GM19468 (cell line): ENCODE results near the gene SERPINH1.

ENCODE experiments used
- ATAC-seq: cut with Tn5 transposase; IDR thresholded peaks from one replicate; pipeline ENCODE4 v1.9.1; 2021; ENCODE audit warnings: mild to moderate bottlenecking, moderate library complexity, moderate number of reproducible peaks; ENCODE audit not compliant: unreplicated experiment; ENCODE audit errors: extremely low read depth

Gene SERPINH1

DNA sequence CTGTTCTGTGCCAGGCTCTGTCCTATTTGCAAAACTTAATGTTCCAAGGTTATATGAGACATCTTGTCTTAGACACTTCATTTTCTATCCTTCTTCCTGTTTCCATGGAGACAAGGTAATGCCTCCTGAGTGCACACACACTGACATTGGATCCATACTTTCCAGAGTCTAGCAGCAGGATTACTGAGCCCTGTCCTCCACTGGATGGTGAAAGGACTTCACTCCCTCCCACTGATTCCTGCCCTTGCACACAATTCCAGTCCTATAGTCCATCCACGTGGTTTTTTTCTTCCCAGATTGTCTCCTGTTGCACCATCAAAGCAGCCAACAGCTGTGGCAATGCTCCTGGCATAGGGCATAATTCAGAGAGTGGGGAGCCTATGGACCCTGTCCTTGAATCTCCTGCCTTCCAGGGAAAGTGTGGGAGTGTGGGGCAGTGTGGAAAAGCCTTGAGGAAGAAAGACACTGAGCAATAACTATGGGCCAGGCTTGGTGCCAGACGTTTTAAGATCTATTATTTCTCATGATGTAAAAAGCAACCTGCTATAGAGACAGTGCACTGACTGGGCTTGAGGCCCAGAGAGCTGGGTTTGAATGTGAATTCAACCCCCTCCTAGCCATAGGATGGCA lies 31.3 kb downstream of the SERPINH1 start:
- ATAC-seq, result no peak

DNA sequence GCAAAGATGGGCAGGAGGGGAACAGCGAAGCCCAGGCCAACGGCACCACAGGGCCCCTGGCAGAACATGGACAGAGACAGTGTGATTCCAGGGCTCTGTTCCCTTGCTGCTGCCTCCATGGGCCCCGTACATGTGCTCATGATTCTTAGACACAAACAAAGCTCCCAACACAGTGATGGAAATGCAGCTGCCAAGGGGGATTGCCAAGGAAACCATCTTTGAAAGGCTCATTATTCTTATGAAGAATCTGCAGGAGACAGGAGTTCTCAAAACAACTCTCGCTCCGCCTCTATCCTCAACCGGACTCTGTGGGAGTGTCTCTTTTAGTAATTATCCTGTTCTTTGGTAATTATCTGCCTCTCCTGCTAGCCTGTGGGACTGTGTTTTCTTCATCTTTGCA lies 32.2 kb downstream of the SERPINH1 start:
- no peak for ATAC-seq

DNA sequence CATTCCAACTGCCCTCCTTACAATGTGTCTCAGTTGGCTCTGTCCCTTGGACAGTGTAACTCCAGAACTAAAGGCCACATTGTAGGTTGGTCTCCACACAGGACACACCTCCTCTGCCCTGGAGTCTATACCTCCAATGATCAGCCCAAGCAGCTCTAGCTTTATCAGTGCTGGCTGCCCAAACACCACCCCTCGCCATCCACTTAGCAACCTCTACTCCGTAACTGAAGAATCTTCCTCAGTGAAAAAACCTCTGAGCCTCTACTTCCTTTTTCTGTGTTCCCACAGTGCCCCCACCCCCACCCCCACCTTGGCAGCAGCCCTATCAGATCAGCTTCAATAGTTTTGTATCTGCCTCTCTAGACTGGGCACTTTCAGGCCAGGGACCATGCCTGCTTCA lies 33.4 kb downstream of the SERPINH1 start:
- ATAC-seq, result no peak

DNA sequence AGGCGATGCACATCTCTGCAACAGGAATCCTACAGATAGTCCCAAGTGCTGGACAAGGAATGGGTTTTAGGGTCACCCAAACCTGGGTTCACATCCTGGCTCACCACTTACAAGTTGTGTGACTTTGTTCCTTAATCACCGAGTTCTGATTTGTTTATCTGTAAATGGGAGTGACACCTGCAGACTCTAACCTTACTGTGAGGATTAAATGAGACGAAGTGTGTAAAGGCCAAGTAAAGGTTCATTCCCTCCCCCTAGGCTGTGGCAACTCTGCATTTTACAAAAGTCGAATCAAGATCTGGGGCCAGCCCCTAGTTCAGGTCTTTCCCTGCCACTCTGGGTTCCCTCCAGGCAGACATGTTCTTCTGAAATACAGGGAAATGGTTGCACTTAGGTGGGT lies 34.9 kb downstream of the SERPINH1 start:
- ATAC-seq, result no peak

DNA sequence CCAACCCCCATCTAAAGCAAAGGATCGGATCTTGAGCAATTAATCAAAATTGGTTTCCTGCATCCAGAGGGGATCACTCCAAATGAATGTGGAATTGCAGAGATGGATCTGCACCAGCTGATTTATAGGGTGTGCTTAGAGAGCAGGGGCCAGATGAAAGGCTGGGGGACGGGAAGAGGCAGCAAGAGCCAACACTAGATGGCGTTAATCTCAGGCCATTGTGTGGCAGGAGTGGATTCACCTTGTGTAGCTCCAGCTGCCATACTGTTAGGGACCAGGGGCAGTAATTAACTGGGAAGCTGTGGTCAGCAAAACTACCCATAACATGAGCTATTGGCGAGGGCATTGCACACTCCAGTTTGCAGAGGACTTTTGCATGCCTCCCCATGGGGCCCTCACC lies 35.6 kb downstream of the SERPINH1 start:
- no peak for ATAC-seq

DNA sequence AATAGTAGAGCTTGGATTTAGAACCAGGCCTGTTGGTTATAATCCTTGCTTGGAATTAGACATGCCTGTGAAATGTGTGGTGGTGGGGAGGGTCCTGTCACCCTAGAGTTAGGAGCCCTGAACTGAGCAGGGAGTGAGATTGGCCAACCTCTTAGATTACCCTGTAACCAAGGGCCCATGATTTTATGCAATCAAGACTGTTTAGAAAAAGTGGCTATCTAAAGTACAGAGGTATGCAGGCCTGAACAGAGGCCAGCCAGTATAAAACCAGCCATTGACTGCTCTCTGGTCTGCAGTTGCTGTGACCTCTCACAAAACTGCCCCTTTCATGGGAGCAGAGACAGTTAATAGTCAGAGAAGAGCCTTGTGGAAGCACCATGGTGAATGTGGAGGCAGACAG lies 36.2 kb downstream of the SERPINH1 start:
- ATAC-seq, result no peak

DNA sequence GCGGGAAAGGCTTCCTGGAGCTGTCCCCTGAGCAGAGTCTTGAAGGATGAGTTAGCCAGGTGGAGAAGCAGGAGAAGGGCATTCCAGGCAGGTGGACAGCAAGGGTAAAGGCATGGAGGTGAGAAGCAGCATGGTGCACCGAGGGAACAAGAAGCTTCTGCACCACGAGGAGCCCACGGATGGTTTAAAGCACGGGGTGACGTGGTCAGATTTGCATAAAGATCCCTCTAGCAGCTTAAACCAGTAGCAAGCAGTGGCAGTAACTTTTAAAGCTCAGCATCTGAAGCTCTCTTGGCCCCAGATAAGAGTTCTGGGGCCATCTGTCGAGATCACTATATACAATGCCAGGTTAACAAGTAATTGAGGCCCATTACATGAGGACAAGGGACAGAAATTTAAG lies 36.8 kb downstream of the SERPINH1 start:
- ATAC-seq, result no peak

DNA sequence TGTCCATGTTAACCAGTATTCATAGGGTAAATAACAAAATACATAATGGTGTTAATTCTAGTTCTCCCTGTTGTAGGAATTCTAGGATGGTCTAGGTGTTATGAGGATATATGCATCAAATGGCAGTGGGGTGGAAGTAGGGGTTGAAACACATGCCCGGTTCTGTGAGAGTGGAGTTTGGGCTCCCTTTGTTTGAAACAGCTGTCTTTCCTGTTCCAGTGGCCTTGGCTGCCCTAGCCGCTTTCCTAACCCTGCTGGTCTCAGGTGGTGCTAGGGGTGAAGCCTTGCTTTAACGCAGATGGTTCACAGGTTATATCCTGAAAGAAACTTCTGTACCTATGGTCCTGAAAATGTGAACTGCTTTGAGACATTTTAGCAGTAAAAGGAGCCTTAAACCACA lies 38.3 kb downstream of the SERPINH1 start:
- no peak for ATAC-seq

DNA sequence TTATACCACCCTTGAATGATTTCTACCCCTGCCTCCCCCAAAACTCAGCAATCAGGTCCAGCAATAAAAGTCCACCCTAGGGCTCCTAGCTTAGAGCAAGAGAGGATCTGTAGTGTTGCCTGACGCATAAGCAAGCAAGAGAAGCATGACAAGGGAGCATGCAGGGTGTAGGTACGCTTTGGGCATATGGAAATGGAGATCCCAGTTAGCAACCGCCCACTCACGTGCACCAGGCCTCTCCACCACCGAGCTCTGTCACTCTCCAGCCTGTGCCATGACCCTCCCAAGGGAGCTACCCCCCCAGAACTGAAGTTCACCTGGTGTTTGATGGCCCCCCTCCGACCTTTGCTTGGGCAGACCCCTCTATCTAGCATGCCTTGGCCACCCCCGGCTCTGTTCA lies 39.4 kb downstream of the SERPINH1 start:
- no peak for ATAC-seq

DNA sequence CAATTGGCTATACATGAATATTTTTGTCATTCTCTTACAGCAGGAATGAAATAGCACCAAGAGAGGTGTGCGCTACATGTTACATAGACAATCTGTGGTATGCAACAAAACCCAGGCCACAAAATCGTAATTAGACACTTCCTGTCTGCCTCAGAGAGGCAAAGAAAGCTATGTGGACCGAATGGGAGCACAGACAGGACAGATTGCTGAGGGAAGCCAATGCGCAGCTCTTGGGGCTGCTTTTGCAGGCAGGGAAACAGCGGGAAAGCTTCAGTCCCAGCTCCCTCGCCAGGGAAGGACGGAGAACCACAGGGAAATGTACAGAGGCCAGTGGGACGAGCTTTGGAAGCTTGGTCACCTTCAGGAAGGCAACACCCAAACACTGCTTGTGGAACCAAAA lies 40.9 kb downstream of the SERPINH1 start:
- ATAC-seq, result no peak

DNA sequence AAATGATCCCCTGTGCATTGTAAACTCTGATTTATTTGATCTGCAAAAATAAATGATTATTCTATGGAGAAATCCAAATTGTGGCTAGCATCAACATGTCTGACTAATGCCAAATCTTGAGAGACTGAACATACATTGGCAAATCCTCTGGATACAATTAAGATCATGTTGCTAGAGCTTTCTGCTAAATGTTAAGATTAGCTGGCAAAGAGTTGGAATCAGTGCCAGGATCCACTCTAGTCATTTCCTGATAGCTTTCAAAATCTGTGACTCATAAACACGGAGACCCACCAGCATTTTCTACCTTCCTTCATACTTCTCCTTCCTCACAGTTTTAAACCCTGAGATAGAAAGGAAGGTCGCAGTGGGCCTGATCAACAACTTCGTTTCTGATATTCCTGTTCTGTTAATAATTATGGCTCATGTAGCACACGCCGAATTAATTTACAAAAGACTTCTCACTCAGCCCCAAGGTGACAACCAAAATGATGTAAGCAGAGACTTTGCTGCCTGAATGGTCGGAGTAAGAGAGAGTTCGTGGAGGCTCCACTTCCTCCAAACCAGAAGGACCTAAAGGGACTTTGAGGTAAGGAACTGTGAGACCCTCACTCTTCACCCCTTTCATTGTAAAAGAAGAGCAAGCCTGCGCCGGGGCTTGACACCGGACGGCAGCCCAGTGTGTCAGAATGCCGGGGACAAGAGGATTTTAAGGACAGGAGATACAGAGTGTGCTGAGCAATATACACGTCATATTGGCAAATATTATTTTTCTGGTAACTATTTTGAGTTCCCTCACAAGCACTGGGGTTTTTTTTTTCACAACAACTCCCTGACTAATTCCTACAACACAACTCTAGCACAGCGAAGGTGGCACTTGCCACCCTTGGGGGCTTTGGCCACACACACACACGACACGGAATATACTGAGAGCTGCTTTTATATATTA lies 42.0 kb downstream of the SERPINH1 start:
- no peak for ATAC-seq

DNA sequence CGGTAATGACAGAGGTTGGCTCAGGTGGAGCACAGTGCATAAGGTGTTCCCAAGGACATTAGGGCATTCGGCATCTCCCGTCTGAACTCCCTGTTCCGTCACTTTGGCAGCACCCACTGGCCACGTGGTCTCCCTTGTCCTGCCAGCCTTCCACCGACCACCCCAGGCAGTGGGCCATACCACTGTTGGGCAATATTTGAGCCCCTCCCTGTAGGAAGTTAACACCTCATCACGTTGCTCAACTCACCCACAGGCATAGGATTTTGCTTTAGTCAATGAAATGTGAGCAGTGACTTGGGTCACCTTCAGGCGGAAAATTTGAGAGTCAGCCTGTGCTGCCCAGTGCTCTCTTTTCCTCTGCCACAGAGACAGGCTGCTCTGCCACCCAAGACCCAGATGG lies 44.0 kb downstream of the SERPINH1 start:
- ATAC-seq, result no peak

DNA sequence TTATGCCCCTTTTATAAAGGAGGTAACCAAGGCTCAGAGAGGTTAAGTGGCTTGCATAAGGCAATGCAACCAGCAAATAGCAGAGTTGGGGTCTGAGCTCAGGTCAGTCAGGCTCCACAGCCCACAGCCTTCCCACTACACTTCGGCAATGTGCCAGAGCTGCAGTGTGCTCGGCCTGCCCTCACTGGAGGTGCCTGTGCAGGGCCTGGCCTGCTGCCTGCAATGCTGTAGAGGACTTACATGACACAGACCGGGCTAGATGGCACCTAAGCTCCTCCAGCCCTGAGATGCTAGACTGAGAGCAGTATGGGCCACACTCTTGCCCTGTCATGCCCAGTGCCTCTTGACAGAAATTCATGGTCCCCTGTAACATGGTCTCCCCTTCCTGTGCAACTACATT lies 49.8 kb downstream of the SERPINH1 start:
- no peak for ATAC-seq

DNA sequence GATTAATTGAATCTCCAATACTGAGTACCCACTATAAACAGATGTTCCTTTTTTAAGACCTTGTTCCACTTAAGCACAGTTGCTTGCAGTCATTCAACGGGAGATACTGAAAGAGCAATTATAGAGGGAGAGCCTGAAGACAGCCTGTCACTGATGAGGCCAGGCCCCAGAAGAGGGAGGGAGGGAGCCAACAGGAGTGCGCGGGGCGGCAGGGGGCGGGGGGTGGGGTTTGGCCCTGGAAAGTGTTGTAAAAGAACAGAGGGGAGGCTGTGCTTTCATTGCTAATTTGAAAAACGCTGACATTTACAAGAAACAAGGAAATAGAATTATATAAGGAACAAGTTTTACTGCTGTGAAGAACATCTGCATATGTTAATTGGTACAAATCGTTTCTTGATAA lies 53.7 kb downstream of the SERPINH1 start:
- ATAC-seq, result no peak

DNA sequence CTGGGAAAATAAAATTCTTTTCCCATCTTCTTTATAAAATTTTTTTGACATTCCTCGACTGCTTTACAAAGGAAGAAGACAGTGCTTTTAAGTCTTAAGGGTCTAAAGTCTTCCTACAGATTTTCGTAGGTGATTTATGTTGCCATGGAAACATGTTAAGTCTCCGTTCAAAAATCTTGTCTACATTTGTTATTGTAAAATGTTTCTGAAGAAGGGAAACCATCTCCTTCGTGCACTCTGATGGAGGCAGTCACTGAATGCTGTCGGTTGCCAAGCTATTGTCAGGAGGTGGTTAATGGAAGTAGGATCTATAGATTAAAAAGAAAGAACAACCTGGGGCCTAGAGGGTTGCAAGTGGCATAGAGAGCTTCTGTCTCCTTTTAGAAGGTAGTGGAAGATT lies 54.2 kb downstream of the SERPINH1 start:
- no peak for ATAC-seq
